DND-41 (cell line): ENCODE results near the gene ABHD3.
"Not testable (repeated sequence)": the region's sequence is repeated elsewhere in the genome, so short reads cannot be mapped to it uniquely, and the experiment has no call there.

Source experiments
- CTCF ChIP-seq: IDR thresholded peaks from 2 replicates; pipeline ENCODE4 v1.5.1; 2012; ENCODE audit warnings: borderline replicate concordance, low read length, moderate library complexity, mild to moderate bottlenecking; ENCODE audit not compliant: poor library complexity, severe bottlenecking; ENCODE audit errors: extremely low read depth
- EZH2 ChIP-seq: IDR thresholded peaks from 3 replicates; pipeline ENCODE4 v1.6.1; 2012; ENCODE audit warnings: borderline replicate concordance, low read depth, mild to moderate bottlenecking, moderate library complexity, low read length, inconsistent platforms; ENCODE audit not compliant: severe bottlenecking

GRCh38 chr18:21707130-21707529, 2.6 kb upstream of the ABHD3 start:
- TF ChIP-seq CTCF, EZH2: not testable (repeated sequence)
